Fibroblast of the aortic adventitia (primary cell): Measurements from ENCODE around the gene TAL1. TPM values are rescaled to one million over a fixed set of nuclear protein-coding genes. Genes with fewer than 3 reads are reported as not detected.

Source experiments
- DNase-seq: peaks from one replicate; pipeline ENCODE4 v3.0.0-alpha.2; 2010; ENCODE audit warnings: low read depth
- H3K4me3 ChIP-seq: 2 replicates; pipeline ENCODE4 v1.5.1; 2011; ENCODE audit warnings: low read depth, mild to moderate bottlenecking, control low read depth, low read length, moderate library complexity
- total RNA-seq: library from RNA; depleted of rRNA; stranded (reverse); fragments of >200 nt; gene quantifications from 2 replicates; pipeline ENCODE4 v1.2.3, GENCODE V29; 2012; ENCODE audit warnings: low replicate concordance
- TF ChIP-seq, protein P1 (sequence below): IDR thresholded peaks from 2 replicates; pipeline ENCODE4 v1.5.1; 2011; ENCODE audit warnings: mild to moderate bottlenecking, low read length, control low read depth, inconsistent platforms; ENCODE audit not compliant: insufficient read depth

TAL1 gene
- total RNA-seq, 1 donor, result 0.36 TPM

DNA sequence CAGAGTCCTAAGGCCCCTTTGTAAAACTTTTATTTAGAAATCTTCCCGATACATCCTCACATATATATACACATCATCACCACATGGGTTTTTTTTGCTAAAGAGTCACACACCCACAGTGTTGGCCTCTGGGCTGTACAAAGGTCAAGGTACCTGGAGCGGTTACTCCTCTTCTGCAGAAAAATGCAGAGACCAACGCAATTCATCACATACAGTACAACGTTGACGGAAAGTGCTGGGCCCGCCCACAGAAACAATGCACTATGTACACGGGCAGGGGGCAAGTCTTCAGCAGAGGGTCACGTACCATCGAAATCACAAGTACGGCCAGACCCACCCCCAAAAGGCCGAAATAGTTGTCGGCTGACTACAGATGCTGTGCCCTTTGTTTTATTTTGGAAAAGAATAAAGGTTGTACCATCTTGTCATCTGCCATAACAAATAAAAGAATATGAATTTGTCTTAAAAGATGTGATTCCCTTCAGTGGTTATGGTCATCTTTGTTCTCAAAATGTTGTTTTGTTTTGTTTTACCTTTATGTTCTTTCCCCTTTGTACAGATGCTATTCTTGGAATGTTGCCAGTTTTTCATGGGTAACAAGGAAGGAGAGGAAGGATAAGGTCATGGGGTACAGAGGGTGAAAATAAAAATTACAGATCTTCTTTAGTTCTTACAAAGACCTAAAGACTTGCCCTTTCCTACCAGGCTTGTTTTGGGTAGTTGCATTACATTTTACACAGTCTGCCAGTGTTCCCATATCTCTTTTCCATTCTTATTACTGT, 15.6 kb downstream of the TAL1 start:
- no peak overlapping the region for H3K4me3 ChIP-seq

DNA sequence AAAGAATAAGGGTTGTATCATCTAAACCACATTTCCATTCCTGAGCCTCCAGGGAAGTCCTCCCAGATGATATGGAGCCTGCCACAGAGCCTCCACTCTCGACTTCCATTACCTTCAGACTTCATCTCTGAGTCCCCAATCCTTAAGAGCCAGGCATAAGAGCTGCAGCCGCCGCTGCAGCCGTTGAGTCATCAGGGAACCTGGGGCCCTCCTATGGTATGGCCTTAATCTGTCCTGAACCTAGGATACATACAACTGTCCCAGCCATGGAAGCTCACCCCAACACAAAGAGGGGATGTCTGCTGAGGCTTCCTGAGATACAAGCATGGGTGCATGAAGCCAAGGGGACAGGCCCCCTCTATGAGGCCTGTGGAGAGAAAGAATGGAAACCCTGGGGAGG, 16.3 kb downstream of the TAL1 start:
- DNase-seq, result no peak
- H3K4me3 ChIP-seq, result no peak overlapping the region
- TF ChIP-seq, protein P1, sequence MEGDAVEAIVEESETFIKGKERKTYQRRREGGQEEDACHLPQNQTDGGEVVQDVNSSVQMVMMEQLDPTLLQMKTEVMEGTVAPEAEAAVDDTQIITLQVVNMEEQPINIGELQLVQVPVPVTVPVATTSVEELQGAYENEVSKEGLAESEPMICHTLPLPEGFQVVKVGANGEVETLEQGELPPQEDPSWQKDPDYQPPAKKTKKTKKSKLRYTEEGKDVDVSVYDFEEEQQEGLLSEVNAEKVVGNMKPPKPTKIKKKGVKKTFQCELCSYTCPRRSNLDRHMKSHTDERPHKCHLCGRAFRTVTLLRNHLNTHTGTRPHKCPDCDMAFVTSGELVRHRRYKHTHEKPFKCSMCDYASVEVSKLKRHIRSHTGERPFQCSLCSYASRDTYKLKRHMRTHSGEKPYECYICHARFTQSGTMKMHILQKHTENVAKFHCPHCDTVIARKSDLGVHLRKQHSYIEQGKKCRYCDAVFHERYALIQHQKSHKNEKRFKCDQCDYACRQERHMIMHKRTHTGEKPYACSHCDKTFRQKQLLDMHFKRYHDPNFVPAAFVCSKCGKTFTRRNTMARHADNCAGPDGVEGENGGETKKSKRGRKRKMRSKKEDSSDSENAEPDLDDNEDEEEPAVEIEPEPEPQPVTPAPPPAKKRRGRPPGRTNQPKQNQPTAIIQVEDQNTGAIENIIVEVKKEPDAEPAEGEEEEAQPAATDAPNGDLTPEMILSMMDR, result no peak

More for the DNA sequence above, 15.6 kb downstream of the TAL1 start:
- TF ChIP-seq, protein P1, result no peak
- DNase-seq, result no peak

DNA sequence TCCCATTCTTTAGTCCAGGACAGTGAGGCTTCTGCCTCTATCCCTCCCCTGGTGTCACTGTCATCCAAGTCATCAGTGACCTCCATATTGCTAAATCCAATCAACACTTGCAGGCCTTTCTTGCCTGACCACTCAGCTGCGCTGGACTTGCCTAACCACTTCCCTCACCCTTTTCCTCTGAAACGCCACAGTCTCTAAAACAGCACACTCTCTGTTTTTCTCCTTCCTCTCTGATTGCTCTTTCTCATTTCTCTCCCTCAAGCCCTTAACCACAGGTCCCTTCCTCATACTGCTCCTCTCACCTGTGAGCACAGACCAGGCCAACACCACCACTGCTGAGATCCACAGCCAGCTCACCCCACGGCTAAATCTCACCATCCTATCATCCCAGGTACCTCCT, 17.5 kb downstream of the TAL1 start:
- no peak overlapping the region for H3K4me3 ChIP-seq
- TF ChIP-seq, protein P1, result no peak
- DNase-seq, result no peak

DNA sequence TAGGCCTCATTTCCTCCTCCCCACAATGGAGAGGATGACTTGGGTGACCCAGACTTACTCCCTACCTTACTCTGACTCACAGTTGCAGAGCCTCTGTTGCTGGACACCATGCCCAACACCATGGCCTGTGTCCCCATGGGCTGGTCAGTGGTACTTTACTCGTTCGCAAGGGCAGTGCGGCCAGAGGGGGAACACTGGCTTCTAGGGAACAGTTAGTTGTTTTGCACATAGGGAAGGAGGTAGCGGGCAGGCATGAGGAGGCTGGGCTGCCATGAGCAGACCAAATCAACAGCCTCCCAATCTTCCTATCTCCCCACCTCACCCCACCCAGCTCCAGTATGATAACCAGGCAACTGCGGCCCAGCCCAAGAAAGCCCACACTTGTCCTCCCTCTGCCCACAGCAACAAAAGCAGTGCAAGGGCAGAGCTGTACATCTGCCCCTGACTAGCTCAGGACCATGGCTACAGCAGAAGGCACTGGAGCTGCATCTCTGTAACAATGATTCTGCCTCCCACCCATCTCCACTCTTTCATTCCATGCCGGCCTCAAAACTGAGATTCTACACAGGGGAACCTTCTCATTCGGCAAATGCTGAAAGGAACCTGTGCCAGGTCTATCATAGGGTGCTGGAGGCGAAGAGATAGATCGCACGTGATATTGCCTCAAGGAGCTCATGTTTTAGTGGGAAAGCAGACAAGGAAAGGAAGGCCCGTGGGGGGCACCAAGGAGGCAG, 18.6 kb downstream of the TAL1 start:
- H3K4me3 ChIP-seq, result no peak overlapping the region
- TF ChIP-seq, protein P1, result no peak
- no peak for DNase-seq

DNA sequence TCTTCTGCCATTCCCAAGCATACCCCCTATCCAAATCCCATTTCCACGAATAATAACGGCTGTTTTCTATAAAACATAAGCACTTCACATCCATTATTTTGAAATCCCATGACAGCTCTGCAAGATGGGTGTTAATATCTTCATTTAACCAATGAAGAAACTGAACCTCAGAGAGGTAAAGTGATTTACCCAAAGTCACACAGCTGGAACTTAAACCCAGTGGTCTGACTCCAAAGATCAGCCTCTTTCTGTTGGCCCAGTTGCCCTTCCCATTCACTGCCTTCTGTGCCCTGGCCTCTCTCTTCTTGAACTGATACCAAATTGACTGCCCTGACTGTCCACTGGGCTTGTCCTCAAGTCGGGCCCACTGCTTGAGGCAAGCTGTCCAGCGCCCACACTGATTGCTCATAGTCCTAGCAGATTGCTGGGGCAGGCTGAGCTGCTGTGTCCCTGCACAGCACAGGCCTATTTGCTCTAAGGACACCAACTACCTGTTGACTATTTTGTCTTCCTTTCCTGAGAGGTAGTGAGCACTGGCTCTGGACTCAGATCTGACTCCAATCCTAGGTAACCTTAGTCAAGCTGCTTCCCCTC, 19.3 kb downstream of the TAL1 start:
- no peak overlapping the region for H3K4me3 ChIP-seq
- DNase-seq, result no peak
- TF ChIP-seq, protein P1, result no peak

DNA sequence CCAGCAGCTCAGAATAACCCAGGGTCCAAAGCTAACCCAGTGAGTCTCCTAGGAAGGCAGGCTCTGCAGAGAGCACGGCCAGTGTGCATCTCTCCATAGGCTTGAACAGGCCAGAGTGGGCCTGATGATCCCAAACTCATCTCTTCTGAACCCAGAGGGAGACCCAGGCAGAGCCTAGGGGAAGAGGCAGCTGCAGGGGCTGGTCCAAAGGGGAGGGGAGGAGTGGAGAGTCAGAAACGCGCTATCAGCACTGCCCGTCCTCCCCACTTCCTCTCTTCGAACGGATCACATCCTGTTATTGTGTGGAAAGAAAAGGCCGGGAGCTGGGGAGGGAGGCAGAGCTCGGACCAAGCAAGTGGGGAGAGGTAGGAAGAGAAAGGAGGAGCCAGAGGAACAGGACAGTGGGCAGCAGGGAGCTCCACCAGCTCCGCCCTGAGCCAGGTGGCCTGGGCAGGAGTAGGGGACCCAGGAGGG, 20.2 kb downstream of the TAL1 start:
- DNase-seq, result no peak
- H3K4me3 ChIP-seq, result no peak overlapping the region

More for the DNA sequence above, 20.2 kb downstream of the TAL1 start:
- TF ChIP-seq, protein P1, result no peak
